GM13977 (cell line): Measurements from ENCODE around the gene BABAM2.

Experiments used
- DNase-seq: peaks from one replicate; pipeline ENCODE4 v3.0.0; 2012; ENCODE audit warnings: low spot score
- CTCF ChIP-seq: IDR thresholded peaks from 2 replicates; pipeline ENCODE4 v1.5.1; 2012; ENCODE audit warnings: mild to moderate bottlenecking, control low read depth; ENCODE audit not compliant: insufficient read depth; ENCODE audit errors: extremely low read depth, missing control alignments
- in situ Hi-C: fragments of 300-500 bp; cut with MboI; formaldehyde crosslinking; loops from one replicate; pipeline ENCODE4 v1.12.0; 2022; ENCODE audit warnings: low sequenced_read_pairs, low pct_unique_long_range_greater_than_20kb, mixed read lengths, inconsistent platforms; ENCODE audit not compliant: unreplicated experiment

BABAM2 gene

GRCh38 chr2:28271231-28271918 lies 380.8 kb downstream of the BABAM2 start:
- no peak for TF ChIP-seq CTCF
- in situ Hi-C loops, result no loop called here
- DNase-seq, result peak; percentile 27

DNA sequence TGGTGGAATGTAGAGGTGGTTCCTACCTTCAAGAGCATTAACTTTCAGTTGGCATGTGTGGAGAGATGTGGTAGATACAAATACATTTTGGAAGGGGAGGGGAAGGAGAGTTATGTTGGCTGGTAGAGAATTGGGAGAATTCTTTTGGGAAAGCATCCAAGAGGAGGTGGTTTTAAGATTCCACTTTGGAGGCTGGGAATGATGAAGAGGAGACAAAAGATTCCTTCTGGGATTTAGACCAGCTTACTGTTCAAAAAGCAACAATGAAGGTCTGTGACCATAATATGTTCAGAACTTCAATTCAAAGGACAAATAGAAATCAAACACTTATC lies 381.4 kb downstream of the BABAM2 start:
- no peak for DNase-seq
- TF ChIP-seq CTCF, result no peak
- in situ Hi-C loops, result no loop called here

DNA sequence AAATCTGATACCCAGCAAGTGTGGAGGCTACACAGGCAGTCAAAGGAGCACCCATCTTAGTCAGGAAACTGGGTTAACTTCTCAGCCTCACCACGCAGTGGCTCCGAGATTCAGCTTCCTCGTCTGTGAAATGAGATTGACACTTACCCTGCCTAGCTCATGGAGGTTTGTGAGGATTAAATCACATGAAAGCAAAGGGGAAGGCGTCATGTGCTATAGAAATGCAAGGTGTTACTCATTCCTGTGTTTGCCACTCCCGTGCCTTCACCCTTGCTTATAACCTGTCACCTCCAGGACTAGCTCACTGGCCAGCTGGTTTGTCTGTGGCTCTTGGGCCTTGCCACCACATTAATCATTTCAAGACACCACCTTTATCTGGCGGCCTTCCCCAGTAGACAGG lies 383.2 kb downstream of the BABAM2 start:
- in situ Hi-C loops, result no loop called here
- TF ChIP-seq CTCF, result no peak
- DNase-seq, result no peak

DNA sequence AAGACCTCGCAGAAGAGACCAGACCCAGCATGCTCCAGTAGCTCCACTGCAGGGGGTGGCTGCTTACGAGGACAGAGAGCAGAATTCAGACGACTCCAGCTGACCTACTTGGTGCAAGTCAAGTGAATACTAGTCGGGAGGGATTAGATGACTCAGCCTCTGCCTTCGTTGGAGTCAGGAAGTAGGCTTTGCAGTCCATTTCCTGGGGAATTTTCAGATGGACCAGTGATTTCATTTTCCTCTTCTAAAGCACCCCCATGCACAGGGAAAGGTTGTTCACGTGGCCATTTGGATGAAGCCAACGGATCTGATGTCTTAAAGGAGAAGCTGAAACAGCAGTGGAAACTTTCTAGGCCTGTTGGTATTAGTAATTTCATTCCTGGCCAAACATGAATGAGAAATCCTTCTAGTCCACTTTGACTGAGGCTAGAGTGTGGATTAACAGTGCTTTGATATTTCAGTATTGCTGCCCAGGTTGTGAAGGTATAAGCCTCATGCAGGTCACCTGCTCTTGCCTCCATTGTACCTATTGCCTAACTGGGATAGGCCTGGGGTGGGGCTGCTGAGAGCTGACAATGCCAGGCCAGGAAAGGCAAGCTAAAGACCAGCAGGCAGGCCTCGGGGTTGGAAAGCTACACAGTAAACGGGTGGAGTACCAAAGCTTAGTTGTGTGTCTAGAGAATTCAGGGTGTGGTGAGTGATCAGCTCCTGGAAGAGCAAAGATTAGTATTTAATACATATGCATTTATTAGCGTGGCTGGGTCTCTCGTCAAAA lies 384.6 kb downstream of the BABAM2 start:
- DNase-seq, result no peak
- TF ChIP-seq CTCF, result no peak
- in situ Hi-C loops, result no loop called here

DNA sequence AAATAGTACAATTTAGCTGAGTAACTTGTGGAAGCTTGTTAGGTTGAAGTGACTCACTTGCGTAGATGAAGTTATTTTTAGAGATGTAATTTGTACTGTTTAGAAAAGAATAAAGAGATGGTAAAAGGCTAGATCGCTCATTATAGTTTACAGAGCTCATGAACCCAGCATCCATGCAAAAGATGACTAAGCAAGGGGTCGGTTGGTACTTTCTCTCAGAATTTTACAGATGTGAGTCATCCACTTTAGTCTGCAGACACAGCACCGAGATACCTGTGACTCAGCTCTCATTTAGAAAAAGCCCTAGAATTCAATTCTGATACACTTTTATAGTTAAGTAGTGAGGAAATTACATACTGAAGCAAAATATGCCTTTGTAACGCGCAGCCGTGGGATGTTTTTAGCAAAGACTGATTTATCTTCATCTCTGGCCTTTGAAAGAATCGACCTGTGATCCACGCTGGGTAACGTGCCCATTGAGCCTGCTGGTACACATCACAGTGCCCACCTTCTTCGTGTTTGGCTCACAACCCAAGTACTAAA lies 385.6 kb downstream of the BABAM2 start:
- in situ Hi-C loops, result no loop called here

DNA sequence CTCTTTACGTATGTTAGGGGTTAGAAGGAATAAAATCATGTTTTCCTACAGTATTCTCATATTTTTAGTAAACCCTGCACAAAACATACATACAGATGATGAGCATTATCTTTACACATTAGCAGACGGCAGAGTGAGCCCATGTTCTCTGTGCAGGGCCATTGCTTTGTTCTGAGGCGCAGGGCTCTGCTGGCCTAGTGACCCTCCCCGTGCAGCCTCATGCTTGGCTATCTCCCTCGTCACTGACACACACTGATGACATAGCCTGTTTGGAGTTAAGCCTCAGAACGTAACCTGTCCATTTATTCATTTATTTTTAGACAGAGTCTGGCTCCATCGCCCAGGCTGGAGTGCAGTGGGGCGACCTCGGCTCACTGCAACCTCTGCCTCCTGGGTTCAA lies 386.3 kb downstream of the BABAM2 start:
- in situ Hi-C loops, result no loop called here
- TF ChIP-seq CTCF, result no peak
- DNase-seq, result no peak

More for the DNA sequence above, 385.6 kb downstream of the BABAM2 start:
- peak; percentile 49 for DNase-seq
- TF ChIP-seq CTCF, result no peak
